DOHH2 (cell line): Measurements from ENCODE around the gene GALNT7.

Experiments used
- EZH2phosphoT487 ChIP-seq: fragments of 200-600 bp; sonication (generic); IDR thresholded peaks from 2 replicates; pipeline ENCODE4 v1.6.1; 2017; ENCODE audit warnings: borderline replicate concordance, mild to moderate bottlenecking, antibody characterized with exemption, low read length, moderate library complexity, mixed read lengths
- TF ChIP-seq, protein P1 (sequence below): fragments of 200-600 bp; sonication (generic); IDR thresholded peaks from one replicate; pipeline ENCODE4 v1.5.1; 2014; ENCODE audit warnings: antibody characterized with exemption, mild to moderate bottlenecking, low read depth, low read length; ENCODE audit not compliant: poor library complexity, severe bottlenecking

DNA sequence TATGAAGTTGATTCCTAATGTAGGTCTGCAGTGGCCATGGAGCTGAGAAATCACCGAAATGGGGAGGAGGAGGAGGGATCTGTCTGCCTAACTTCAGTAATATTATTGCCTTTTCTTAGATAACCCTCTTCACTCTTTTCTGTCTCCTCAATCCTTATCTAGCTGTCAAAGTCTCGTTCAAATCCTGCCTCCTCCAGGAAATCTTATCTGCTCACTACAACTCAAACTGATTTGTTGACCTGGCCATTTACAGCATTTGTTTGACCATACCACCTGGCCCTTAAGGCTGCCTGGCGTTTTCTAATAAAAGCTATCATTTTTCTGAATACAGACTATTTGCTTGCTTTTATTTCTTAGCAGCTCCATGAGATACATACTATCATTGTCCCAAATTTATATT lies 33.8 kb downstream of the GALNT7 start:
- TF ChIP-seq, protein P1, sequence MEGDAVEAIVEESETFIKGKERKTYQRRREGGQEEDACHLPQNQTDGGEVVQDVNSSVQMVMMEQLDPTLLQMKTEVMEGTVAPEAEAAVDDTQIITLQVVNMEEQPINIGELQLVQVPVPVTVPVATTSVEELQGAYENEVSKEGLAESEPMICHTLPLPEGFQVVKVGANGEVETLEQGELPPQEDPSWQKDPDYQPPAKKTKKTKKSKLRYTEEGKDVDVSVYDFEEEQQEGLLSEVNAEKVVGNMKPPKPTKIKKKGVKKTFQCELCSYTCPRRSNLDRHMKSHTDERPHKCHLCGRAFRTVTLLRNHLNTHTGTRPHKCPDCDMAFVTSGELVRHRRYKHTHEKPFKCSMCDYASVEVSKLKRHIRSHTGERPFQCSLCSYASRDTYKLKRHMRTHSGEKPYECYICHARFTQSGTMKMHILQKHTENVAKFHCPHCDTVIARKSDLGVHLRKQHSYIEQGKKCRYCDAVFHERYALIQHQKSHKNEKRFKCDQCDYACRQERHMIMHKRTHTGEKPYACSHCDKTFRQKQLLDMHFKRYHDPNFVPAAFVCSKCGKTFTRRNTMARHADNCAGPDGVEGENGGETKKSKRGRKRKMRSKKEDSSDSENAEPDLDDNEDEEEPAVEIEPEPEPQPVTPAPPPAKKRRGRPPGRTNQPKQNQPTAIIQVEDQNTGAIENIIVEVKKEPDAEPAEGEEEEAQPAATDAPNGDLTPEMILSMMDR, result no peak
- TF ChIP-seq EZH2phosphoT487, result no peak
